GM10266 (cell line): ENCODE data around the gene TP53INP2.

ENCODE experiments used
- DNase-seq: peaks from one replicate; pipeline ENCODE4 v3.0.0; 2012; ENCODE audit errors: extremely low spot score
- TF ChIP-seq, protein P1 (sequence below): IDR thresholded peaks from 2 replicates; pipeline ENCODE4 v1.5.1; 2012; ENCODE audit warnings: mild to moderate bottlenecking, low read depth; ENCODE audit not compliant: control insufficient read depth, insufficient read depth; ENCODE audit errors: missing control alignments

TP53INP2 gene

GRCh38 chr20:34701405-34702085 lies 2.6 kb upstream of the TP53INP2 start:
- no peak for DNase-seq
- TF ChIP-seq, protein P1, sequence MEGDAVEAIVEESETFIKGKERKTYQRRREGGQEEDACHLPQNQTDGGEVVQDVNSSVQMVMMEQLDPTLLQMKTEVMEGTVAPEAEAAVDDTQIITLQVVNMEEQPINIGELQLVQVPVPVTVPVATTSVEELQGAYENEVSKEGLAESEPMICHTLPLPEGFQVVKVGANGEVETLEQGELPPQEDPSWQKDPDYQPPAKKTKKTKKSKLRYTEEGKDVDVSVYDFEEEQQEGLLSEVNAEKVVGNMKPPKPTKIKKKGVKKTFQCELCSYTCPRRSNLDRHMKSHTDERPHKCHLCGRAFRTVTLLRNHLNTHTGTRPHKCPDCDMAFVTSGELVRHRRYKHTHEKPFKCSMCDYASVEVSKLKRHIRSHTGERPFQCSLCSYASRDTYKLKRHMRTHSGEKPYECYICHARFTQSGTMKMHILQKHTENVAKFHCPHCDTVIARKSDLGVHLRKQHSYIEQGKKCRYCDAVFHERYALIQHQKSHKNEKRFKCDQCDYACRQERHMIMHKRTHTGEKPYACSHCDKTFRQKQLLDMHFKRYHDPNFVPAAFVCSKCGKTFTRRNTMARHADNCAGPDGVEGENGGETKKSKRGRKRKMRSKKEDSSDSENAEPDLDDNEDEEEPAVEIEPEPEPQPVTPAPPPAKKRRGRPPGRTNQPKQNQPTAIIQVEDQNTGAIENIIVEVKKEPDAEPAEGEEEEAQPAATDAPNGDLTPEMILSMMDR = no peak

- DNase-seq = no peak
- TF ChIP-seq, protein P1 = no peak
Observed at GRCh38 chr20:34703061-34703423, 1.1 kb upstream of the TP53INP2 start.

- TF ChIP-seq, protein P1 = no peak
- no peak for DNase-seq
Observed at GRCh38 chr20:34703424-34704176, 544 bp upstream of the TP53INP2 start.

- no peak for DNase-seq
- TF ChIP-seq, protein P1 = no peak
Observed at GRCh38 chr20:34705008-34705396, 858 bp downstream of the TP53INP2 start.

- DNase-seq = no peak
Observed at GRCh38 chr20:34705397-34706301, 1.5 kb downstream of the TP53INP2 start.

GRCh38 chr20:34706302-34706875 lies 2.2 kb downstream of the TP53INP2 start:
- TF ChIP-seq, protein P1 = no peak
- DNase-seq = no peak

More at GRCh38 chr20:34705397-34706301, 1.5 kb downstream of the TP53INP2 start:
- TF ChIP-seq, protein P1 = no peak
